Natural killer cell (primary cell): ENCODE results near the gene CDH8. TPM values are rescaled to one million over a fixed set of nuclear protein-coding genes. Genes with fewer than 3 reads are reported as not detected.

Source experiments
- ATAC-seq, 3 donors: fragments of 150-1000 bp in 2 of 3; fragments of 200-7000 bp in 1 of 3; cut with Tn5 transposase; 1 replicate in 1 of 3; 2 replicates in 2 of 3; pipeline ENCODE4 v1.10.0; 2021; ENCODE audit warnings: mild to moderate bottlenecking in 2 of 3, moderate library complexity in 2 of 3
- DNase-seq, 2 donors: peaks; one replicate each; pipeline versions ENCODE4 v3.0.0 to v3.0.0-alpha.2; 2013 to 2021; ENCODE audit warnings: mixed read lengths in 1 of 2
- H3K27ac ChIP-seq: one replicate; pipeline ENCODE4 v1.5.1; 2013; ENCODE audit warnings: mild to moderate bottlenecking, low read length
- H3K27me3 ChIP-seq: one replicate; pipeline ENCODE4 v1.6.1; 2013; ENCODE audit warnings: low read length; ENCODE audit not compliant: control insufficient read depth, insufficient read depth
- H3K36me3 ChIP-seq: one replicate; pipeline ENCODE4 v1.6.1; 2013; ENCODE audit warnings: low read length; ENCODE audit not compliant: control insufficient read depth, insufficient read depth
- H3K4me1 ChIP-seq: one replicate; pipeline ENCODE4 v1.6.1; 2013; ENCODE audit warnings: low read length; ENCODE audit not compliant: control insufficient read depth, insufficient read depth
- H3K4me3 ChIP-seq: one replicate; pipeline ENCODE4 v1.5.1; 2013; ENCODE audit warnings: low read length
- H3K9me3 ChIP-seq: one replicate; pipeline ENCODE4 v1.6.1; 2013; ENCODE audit warnings: low read length; ENCODE audit not compliant: control insufficient read depth, insufficient read depth
- H3K27ac Mint-ChIP-seq, 2 donors: one replicate each; pipeline ENCODE4 v1.8.0; 2022; ENCODE audit warnings: mild to moderate bottlenecking in 2 of 2, mixed read lengths in 2 of 2, moderate library complexity in 1 of 2
- H3K27me3 Mint-ChIP-seq, 2 donors: one replicate each; pipeline ENCODE4 v1.8.0; 2022; ENCODE audit warnings: low read depth in 2 of 2, mixed read lengths in 2 of 2
- H3K36me3 Mint-ChIP-seq: one replicate; pipeline ENCODE4 v1.8.0; 2022; ENCODE audit warnings: mixed read lengths
- H3K4me1 Mint-ChIP-seq, 2 donors: one replicate each; pipeline ENCODE4 v1.8.0; 2022; ENCODE audit warnings: mixed read lengths in 2 of 2
- H3K4me3 Mint-ChIP-seq: one replicate; pipeline ENCODE4 v1.8.0; 2022; ENCODE audit warnings: mild to moderate bottlenecking, moderate library complexity, mixed read lengths
- H3K9me3 Mint-ChIP-seq, 2 donors: one replicate each; pipeline ENCODE4 v1.8.0; 2022; ENCODE audit warnings: mixed read lengths in 2 of 2
- CTCF ChIP-seq: fragments of 200-600 bp; IDR thresholded peaks from one replicate; pipeline ENCODE4 v1.8.0; 2022; ENCODE audit warnings: antibody characterized with exemption
- WGBS: methylation state at CpG from one replicate; pipeline ENCODE4 v1.1.7; 2013; ENCODE audit warnings: missing lambda C conversion rate; ENCODE audit not compliant: insufficient coverage; 5-methylcytosine and 5-hydroxymethylcytosine counted together
- intact Hi-C: fragments of 100-400 bp; cut with micrococcal nuclease; formaldehyde crosslinking; loops from one replicate; pipeline ENCODE4 v1.14.2; 2022
- total RNA-seq, 4 donors: library from RNA; stranded (reverse); fragments of 120-200 nt in 1 of 4; gene quantifications; one replicate each; pipeline versions ENCODE4 v1.2.3 to v1.2.4, GENCODE V29; 2013 to 2022

The CDH8 gene
- total RNA-seq, 3 donors from 2014 or later (not counting 1 experiment from before 2014, with no cell fraction given), result not detected

- no peak for DNase-seq
- 72% methylated on average over 2 of the region's 3 CpGs for WGBS
- Mint-ChIP-seq H3K27me3 (peaks cover 15% of the 10 kb centered on the region in 2 donors), H3K4me3 (no peak overlapping the region), H3K4me1 (no peaks in the 10 kb centered on the region), H3K27ac (no peak overlapping the region), H3K9me3 (peaks cover 4 to 6% of the 10 kb centered on the region in 2 donors), H3K36me3 (peaks cover 12% of the 10 kb centered on the region)
- no peaks in the 10 kb centered on the region for H3K36me3 ChIP-seq
- no peaks in the 10 kb centered on the region for H3K4me1 ChIP-seq
- H3K4me3 ChIP-seq, result no peak overlapping the region
- H3K9me3 ChIP-seq, result peaks cover 1% of the 10 kb centered on the region
- no peak for ATAC-seq
- H3K27me3 ChIP-seq, result no peaks in the 10 kb centered on the region
- intact Hi-C loops, result no loop called here
- H3K27ac ChIP-seq, result no peak overlapping the region
- no peak for TF ChIP-seq CTCF
Measured at GRCh38 chr16:62029947-62030346, 6.3 kb downstream of the CDH8 start.

- no peak for ATAC-seq
- no peaks in the 10 kb centered on the region for H3K27me3 ChIP-seq
- H3K27ac Mint-ChIP-seq, result no peak overlapping the region
- TF ChIP-seq CTCF, result no peak
- no peak overlapping the region for H3K4me3 Mint-ChIP-seq
- H3K27ac ChIP-seq, result no peak overlapping the region
- no peaks in the 10 kb centered on the region for H3K27me3 Mint-ChIP-seq
- peaks cover 0 to 3% of the 10 kb centered on the region in 2 donors for H3K9me3 Mint-ChIP-seq
- intact Hi-C loops, result no loop called here
- no peaks in the 10 kb centered on the region for H3K36me3 Mint-ChIP-seq
- no peak overlapping the region for H3K4me3 ChIP-seq
- H3K9me3 ChIP-seq, result no peaks in the 10 kb centered on the region
- 59% methylated on average over 3 of the region's 3 CpGs for WGBS
- no peaks in the 10 kb centered on the region for H3K36me3 ChIP-seq
- no peak for DNase-seq
- no peaks in the 10 kb centered on the region for H3K4me1 ChIP-seq
- H3K4me1 Mint-ChIP-seq, result no peaks in the 10 kb centered on the region
Measured at GRCh38 chr16:62022688-62023087, 13.6 kb downstream of the CDH8 start.

GRCh38 chr16:62021161-62021581 lies 15.1 kb downstream of the CDH8 start:
- H3K27me3 ChIP-seq, result no peaks in the 10 kb centered on the region
- no peak overlapping the region for H3K27ac ChIP-seq
- H3K36me3 ChIP-seq, result no peaks in the 10 kb centered on the region
- Mint-ChIP-seq H3K36me3 (no peaks in the 10 kb centered on the region), H3K9me3 (peaks cover 0 to 3% of the 10 kb centered on the region in 2 donors), H3K4me3 (no peak overlapping the region), H3K27me3 (no peaks in the 10 kb centered on the region), H3K27ac (no peak overlapping the region), H3K4me1 (no peaks in the 10 kb centered on the region)
- TF ChIP-seq CTCF, result no peak
- no peaks in the 10 kb centered on the region for H3K4me1 ChIP-seq
- no peak overlapping the region for H3K4me3 ChIP-seq
- WGBS, result 39% methylated on average over 11 of the region's 11 CpGs
- ATAC-seq (no peak), DNase-seq (no peak)
- intact Hi-C loops, result no loop called here
- H3K9me3 ChIP-seq, result no peaks in the 10 kb centered on the region

- DNase-seq (no peak), ATAC-seq (no peak)
- Mint-ChIP-seq H3K36me3 (no peaks in the 10 kb centered on the region), H3K27me3 (no peaks in the 10 kb centered on the region), H3K4me3 (no peak overlapping the region), H3K4me1 (no peaks in the 10 kb centered on the region), H3K9me3 (peaks cover 0 to 3% of the 10 kb centered on the region in 2 donors), H3K27ac (no peak overlapping the region)
- no peak for TF ChIP-seq CTCF
- no peaks in the 10 kb centered on the region for H3K9me3 ChIP-seq
- no peak overlapping the region for H3K4me3 ChIP-seq
- WGBS, result 50% methylated on average over 1 of the region's 6 CpGs
- H3K27ac ChIP-seq, result no peak overlapping the region
- intact Hi-C loops, result no loop called here
- H3K36me3 ChIP-seq, result no peaks in the 10 kb centered on the region
- H3K27me3 ChIP-seq, result no peaks in the 10 kb centered on the region
- no peaks in the 10 kb centered on the region for H3K4me1 ChIP-seq
Measured at GRCh38 chr16:62020681-62021080, 15.6 kb downstream of the CDH8 start.
